C4-2B (cell line): Measurements from ENCODE around the gene NELFB.

Source experiments
- CTCF ChIP-seq: fragments of 450-650 bp; conservative IDR thresholded peaks from 2 replicates; pipeline ENCODE4 v1.5.1; 2017; ENCODE audit warnings: mild to moderate bottlenecking
- ZFX ChIP-seq: fragments of 450-650 bp; IDR thresholded peaks from 2 replicates; pipeline ENCODE4 v1.6.1; 2017

GRCh38 chr9:137266162-137266527 is 11.0 kb downstream of the NELFB start:
- no peak for TF ChIP-seq CTCF
- no peak for TF ChIP-seq ZFX
